ENCODE data around the gene STPG2. TPM values are rescaled to one million over a fixed set of nuclear protein-coding genes. Genes with fewer than 3 reads are reported as not detected.

STPG2 gene
- total RNA-seq, 2 experiments from 2014 or later: not detected

GRCh38 chr4:97513917-97514316 lies 629.4 kb downstream of the STPG2 start:
- no peak for DNase-seq
- Mint-ChIP-seq H3K27me3 (no peaks in the 10 kb centered on the region), H3K9me3 (peaks cover 2% of the 10 kb centered on the region), H3K4me1 (no peaks in the 10 kb centered on the region), H3K36me3 (ENCODE audit: low read depth) (no peaks in the 10 kb centered on the region), H3K27ac (no peak overlapping the region), H3K4me3 (no peak overlapping the region)
- ChIA-PET POLR2A (no interaction called here), CTCF (no interaction called here)

Other genes starting within 250 kb of the STPG2 start
- 10 to 100 TPM; 46.1 to 50.4 TPM for gene RAP1GDS1, start 117.9 kb upstream of the STPG2 start, total RNA-seq